Cardiac muscle cell (in vitro differentiated cells and primary cell): ENCODE results near the gene DHX58. TPM values are rescaled to one million over a fixed set of nuclear protein-coding genes. Genes with fewer than 3 reads are reported as not detected.

Experiments used
- DNase-seq, 2 donors: peaks; one replicate each; pipeline versions ENCODE4 v3.0.0 to v3.0.0-alpha.2; 2010 to 2017; ENCODE audit warnings: low read depth in 1 of 2, low spot score in 1 of 2
- H3K27ac ChIP-seq: fragments of 200-600 bp; sonication (generic); 2 replicates; pipeline ENCODE4 v1.5.1; 2016
- H3K27me3 ChIP-seq: fragments of 200-600 bp; sonication (generic); 2 replicates; pipeline ENCODE4 v1.6.0; 2016; ENCODE audit warnings: control low read depth
- H3K36me3 ChIP-seq: fragments of 200-600 bp; sonication (generic); 2 replicates; pipeline ENCODE4 v1.5.1; 2016; ENCODE audit warnings: control low read depth
- H3K4me1 ChIP-seq: fragments of 200-600 bp; sonication (generic); 2 replicates; pipeline ENCODE4 v1.8.1; 2017; ENCODE audit warnings: low read depth, mild to moderate bottlenecking, mixed run types
- H3K4me3 ChIP-seq: fragments of 200-600 bp; sonication (generic); 2 replicates; pipeline ENCODE4 v1.5.1; 2016; ENCODE audit warnings: mild to moderate bottlenecking
- H3K9me3 ChIP-seq: fragments of 200-600 bp; sonication (generic); 2 replicates; pipeline ENCODE4 v1.5.1; 2017; ENCODE audit warnings: low read depth, mild to moderate bottlenecking, control low read depth
- CTCF ChIP-seq: IDR thresholded peaks from 2 replicates; pipeline ENCODE4 v1.5.1; 2012; ENCODE audit warnings: low read depth, mild to moderate bottlenecking, low read length
- polyA plus RNA-seq: library from polyadenylated mRNA; unstranded; fragments of >200 nt; fragmentation: Nextera tagmentation; extraction: Ambion mirVana; gene quantifications from 2 replicates; pipeline ENCODE4 v1.2.1, GENCODE V29; 2016
- total RNA-seq: library from RNA; depleted of rRNA; stranded (reverse); fragments of >200 nt; gene quantifications from 2 replicates; pipeline ENCODE4 v1.2.3, GENCODE V29; 2016

DHX58 gene
- 0.42 and 1.2 TPM in 2 replicates for total RNA-seq
- polyA plus RNA-seq, result not detected in 2 replicates

- Histone ChIP-seq H3K4me3 (no peak within 1 kb of the TSS), H3K9me3 (no peaks in the 10 kb centered on the region), H3K27me3 (no peaks in the 10 kb centered on the region), H3K36me3 (peaks cover 7% of the 10 kb centered on the region), H3K4me1 (no peaks in the 10 kb centered on the region), H3K27ac (no peak within 1 kb of the TSS)
- no peak for TF ChIP-seq CTCF
- DNase-seq, result peak in 1 of 2 donors; percentile 88
Measured at GRCh38 chr17:42112552-42113176, at the start of gene DHX58. Gene DHX58, minus strand, starts transcription at chr17:42112714. Its CDS starts 822 bp downstream, at chr17:42111892.

- H3K27ac ChIP-seq, result no peak overlapping the region
- H3K9me3 ChIP-seq, result no peaks in the 10 kb centered on the region
- H3K36me3 ChIP-seq, result no peaks in the 10 kb centered on the region
- H3K27me3 ChIP-seq, result no peaks in the 10 kb centered on the region
- H3K4me1 ChIP-seq, result peaks cover 4% of the 10 kb centered on the region
- TF ChIP-seq CTCF, result no peak
- no peak for DNase-seq
- H3K4me3 ChIP-seq, result no peak overlapping the region
Measured at GRCh38 chr17:42160531-42160910, 48.0 kb upstream of the DHX58 start.

GRCh38 chr17:42159796-42160530, 47.4 kb upstream of the DHX58 start:
- no peak for DNase-seq
- Histone ChIP-seq H3K4me3 (no peak overlapping the region), H3K36me3 (no peaks in the 10 kb centered on the region), H3K9me3 (no peaks in the 10 kb centered on the region), H3K27ac (no peak overlapping the region), H3K27me3 (no peaks in the 10 kb centered on the region), H3K4me1 (peaks cover 4% of the 10 kb centered on the region)
- TF ChIP-seq CTCF, result no peak

- H3K4me3 ChIP-seq, result peak overlapping the region; percentile 28
- H3K27ac ChIP-seq, result no peak overlapping the region
- H3K27me3 ChIP-seq, result no peaks in the 10 kb centered on the region
- no peak for DNase-seq
- TF ChIP-seq CTCF, result no peak
- peaks cover 9% of the 10 kb centered on the region for H3K4me1 ChIP-seq
- H3K9me3 ChIP-seq, result no peaks in the 10 kb centered on the region
- no peaks in the 10 kb centered on the region for H3K36me3 ChIP-seq
Measured at GRCh38 chr17:42155614-42156045, 43.1 kb upstream of the DHX58 start.

GRCh38 chr17:42153919-42154742, 41.6 kb upstream of the DHX58 start:
- DNase-seq, result peak in 1 of 2 donors; percentile 41
- Histone ChIP-seq H3K4me3 (peak overlapping the region; percentile 92), H3K27ac (peak overlapping the region; percentile 66), H3K27me3 (no peaks in the 10 kb centered on the region), H3K9me3 (no peaks in the 10 kb centered on the region), H3K4me1 (peaks cover 9% of the 10 kb centered on the region), H3K36me3 (no peaks in the 10 kb centered on the region)
- no peak for TF ChIP-seq CTCF
